BE2C (cell line): ENCODE measurements around the gene KIAA0825.

ENCODE experiments used
- DNase-seq: peaks from one replicate; pipeline ENCODE4 v3.0.0-alpha.2; 2020
- H3K27me3 ChIP-seq: fragments of 250-450 bp; sonication (Bioruptor Pico); 2 replicates; pipeline ENCODE4 v1.5.1; 2020; ENCODE audit warnings: mild to moderate bottlenecking
- H3K36me3 ChIP-seq: fragments of 250-450 bp; sonication (Bioruptor Pico); 2 replicates; pipeline ENCODE4 v1.5.1; 2020; ENCODE audit warnings: mild to moderate bottlenecking
- H3K4me1 ChIP-seq: fragments of 250-450 bp; sonication (Bioruptor Pico); 2 replicates; pipeline ENCODE4 v1.5.1; 2020
- H3K4me3 ChIP-seq: 2 replicates; pipeline ENCODE4 v1.5.1; 2011; ENCODE audit warnings: low read depth, low read length
- H3K9me3 ChIP-seq: fragments of 250-450 bp; sonication (Bioruptor Pico); 2 replicates; pipeline ENCODE4 v1.5.1; 2020
- TF ChIP-seq, protein P1 (sequence below): IDR thresholded peaks from 2 replicates; pipeline ENCODE4 v1.5.1; 2012; ENCODE audit warnings: mild to moderate bottlenecking, low read depth, low read length

The KIAA0825 gene

DNA sequence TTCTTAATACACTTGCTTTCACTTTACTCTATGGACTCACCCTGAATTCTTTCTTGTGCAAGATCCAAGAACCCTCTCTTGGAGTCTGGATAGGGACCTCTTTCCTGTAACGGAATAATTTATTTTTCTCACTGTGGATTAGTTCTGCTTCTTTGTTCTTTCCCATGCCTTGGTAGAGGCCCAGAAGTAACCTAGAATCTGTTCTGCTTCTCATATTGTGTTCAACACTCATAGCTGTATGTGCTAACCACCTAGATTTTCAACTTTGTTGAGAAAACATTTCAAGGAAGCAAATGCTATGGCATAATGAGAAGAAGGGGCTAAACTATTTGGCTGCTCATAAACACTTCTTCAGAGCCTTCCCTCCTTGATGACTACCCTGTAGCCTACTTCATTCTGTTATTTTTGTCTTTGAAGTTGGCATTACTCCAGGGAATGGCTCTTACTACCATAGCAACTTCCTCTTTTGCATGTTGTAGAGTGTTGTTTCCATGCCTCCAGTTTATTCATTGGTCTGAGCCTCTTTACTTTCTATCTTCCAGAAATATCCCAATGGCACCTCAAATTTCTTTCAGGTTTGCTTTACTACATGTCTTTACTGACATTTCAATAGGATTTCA lies 74.3 kb downstream of the KIAA0825 start:
- H3K4me1 ChIP-seq = no peaks in the 10 kb centered on the region
- TF ChIP-seq, protein P1, sequence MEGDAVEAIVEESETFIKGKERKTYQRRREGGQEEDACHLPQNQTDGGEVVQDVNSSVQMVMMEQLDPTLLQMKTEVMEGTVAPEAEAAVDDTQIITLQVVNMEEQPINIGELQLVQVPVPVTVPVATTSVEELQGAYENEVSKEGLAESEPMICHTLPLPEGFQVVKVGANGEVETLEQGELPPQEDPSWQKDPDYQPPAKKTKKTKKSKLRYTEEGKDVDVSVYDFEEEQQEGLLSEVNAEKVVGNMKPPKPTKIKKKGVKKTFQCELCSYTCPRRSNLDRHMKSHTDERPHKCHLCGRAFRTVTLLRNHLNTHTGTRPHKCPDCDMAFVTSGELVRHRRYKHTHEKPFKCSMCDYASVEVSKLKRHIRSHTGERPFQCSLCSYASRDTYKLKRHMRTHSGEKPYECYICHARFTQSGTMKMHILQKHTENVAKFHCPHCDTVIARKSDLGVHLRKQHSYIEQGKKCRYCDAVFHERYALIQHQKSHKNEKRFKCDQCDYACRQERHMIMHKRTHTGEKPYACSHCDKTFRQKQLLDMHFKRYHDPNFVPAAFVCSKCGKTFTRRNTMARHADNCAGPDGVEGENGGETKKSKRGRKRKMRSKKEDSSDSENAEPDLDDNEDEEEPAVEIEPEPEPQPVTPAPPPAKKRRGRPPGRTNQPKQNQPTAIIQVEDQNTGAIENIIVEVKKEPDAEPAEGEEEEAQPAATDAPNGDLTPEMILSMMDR = no peak
- H3K36me3 ChIP-seq = no peaks in the 10 kb centered on the region
- peaks cover 5% of the 10 kb centered on the region for H3K9me3 ChIP-seq
- H3K27me3 ChIP-seq = no peaks in the 10 kb centered on the region
- H3K4me3 ChIP-seq = no peak overlapping the region
- DNase-seq = no peak

DNA sequence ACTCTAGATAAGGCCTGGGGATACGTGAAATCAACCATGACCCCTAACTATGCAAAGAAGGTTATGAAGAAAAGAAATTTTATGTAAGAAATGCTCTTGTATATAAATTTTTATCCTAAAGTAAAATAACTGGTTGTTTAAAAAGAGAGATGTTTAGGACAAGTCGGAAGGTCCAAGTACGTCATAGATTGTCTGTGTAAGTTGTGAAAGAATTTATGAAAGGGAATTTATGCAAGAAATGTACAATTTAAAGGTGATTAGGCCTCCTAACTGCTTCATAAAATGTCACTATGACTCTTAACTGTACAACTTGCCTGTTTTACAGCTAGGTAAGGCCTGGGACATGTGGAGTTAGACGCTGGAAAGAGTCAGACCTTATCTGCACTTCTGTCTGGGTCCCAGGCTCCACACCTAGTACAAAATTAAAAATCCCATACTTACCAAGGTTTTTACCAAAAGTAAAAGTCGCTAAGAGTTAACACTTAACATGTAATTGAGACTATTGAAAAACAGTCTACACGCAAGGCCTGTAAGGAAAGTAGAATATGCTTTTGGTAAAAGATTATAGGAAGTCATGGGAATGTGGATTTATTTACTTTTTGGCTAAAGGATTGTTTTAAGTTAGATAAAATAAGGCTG lies 77.4 kb downstream of the KIAA0825 start:
- no peaks in the 10 kb centered on the region for H3K4me1 ChIP-seq
- H3K36me3 ChIP-seq = no peaks in the 10 kb centered on the region
- H3K27me3 ChIP-seq = no peaks in the 10 kb centered on the region
- no peak for DNase-seq
- peaks cover 5% of the 10 kb centered on the region for H3K9me3 ChIP-seq
- TF ChIP-seq, protein P1 = no peak
- no peak overlapping the region for H3K4me3 ChIP-seq

DNA sequence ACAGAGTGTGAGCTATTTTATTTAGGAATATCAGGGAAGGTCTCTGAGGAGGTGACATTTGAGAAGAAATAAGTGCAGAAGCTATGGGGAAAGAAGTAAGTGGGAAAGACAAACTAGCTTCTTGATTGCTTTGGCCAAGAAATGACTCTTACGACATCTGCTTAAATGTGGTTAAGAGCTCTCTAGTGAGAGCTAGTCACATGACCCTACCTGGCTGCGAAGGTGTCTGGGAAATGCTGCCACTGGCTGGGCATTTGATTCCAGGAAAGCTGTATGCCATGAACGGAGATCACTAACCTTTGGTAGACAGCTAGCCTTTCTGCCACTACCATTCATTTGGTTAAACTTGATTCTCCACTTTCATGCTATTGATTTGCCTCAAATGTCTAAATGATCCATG lies 80.1 kb downstream of the KIAA0825 start:
- H3K27me3 ChIP-seq = no peaks in the 10 kb centered on the region
- no peaks in the 10 kb centered on the region for H3K36me3 ChIP-seq
- DNase-seq = no peak
- no peaks in the 10 kb centered on the region for H3K4me1 ChIP-seq
- TF ChIP-seq, protein P1 = no peak
- H3K9me3 ChIP-seq = peaks cover 5% of the 10 kb centered on the region
- H3K4me3 ChIP-seq = no peak overlapping the region

DNA sequence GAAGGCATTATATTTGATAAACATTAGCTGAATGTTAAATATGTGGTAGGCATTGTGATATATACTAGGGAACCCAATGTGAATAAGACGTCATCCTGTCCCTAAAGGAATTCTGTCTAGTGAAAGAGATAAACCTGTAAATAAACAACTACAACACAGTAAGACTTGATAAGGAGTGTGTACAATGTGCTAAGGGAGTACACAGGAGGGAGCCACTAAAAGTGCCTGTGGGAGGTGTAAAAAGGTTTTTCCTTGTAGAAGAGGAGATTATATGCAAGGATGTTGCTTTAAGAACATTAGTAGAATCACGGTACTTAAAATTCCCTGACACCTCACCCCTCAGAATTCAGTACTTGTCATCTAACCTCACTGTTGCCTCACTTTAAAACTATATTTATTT lies 91.7 kb downstream of the KIAA0825 start:
- no peak overlapping the region for H3K4me3 ChIP-seq
- TF ChIP-seq, protein P1 = no peak
- H3K4me1 ChIP-seq = peaks cover 9% of the 10 kb centered on the region; the same call in 1 of the 2 replicates
- H3K27me3 ChIP-seq = no peaks in the 10 kb centered on the region
- DNase-seq = no peak
- H3K9me3 ChIP-seq = no peaks in the 10 kb centered on the region
- no peaks in the 10 kb centered on the region for H3K36me3 ChIP-seq

DNA sequence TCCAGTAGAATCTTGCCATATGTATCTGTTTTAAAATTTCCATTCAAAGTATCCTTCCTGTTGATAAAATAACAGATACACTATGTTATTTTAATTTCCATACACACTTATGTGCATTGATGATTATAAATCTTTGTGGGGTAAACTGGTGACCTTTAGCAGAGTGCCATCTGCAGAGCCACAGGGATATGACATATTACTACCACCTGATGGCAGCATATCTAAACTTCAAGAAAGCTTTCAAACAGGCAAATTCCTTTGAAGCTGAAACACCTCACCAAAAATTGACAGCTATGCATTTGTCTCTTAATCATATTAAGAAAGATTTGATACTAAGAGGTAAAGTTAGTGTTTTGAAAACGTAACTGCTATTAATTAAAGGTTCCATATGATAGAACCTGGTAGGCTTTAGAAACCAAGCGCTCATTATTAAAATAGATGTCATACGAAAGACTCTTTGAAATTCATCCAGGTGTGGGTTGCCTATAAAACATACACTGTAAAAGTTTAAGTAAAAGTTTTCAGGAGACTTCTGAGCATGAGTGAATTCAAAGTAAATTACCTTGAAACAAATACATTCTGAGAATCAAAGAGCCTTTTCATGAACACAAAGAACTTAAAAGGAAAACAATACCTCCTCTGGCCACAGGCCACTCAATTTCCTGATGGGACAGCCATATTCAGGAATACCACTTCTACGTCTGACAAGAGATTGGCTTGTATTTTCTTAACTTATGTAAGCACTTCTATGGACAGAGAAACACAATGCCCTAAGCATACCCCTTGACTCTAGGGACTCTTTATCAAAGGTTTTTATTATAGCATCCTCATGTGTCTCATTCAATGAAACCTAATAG lies 93.3 kb downstream of the KIAA0825 start:
- no peaks in the 10 kb centered on the region for H3K36me3 ChIP-seq
- TF ChIP-seq, protein P1 = peak; percentile 79
- peak; percentile 24 for DNase-seq
- H3K4me3 ChIP-seq = no peak overlapping the region
- peaks cover 10% of the 10 kb centered on the region; the same call in 1 of the 2 replicates for H3K4me1 ChIP-seq
- H3K27me3 ChIP-seq = no peaks in the 10 kb centered on the region
- H3K9me3 ChIP-seq = no peaks in the 10 kb centered on the region
